Measurements from ENCODE around the gene CEACAM6.
"Not testable (repeated sequence)": the region's sequence is repeated elsewhere in the genome, so short reads cannot be mapped to it uniquely, and the experiment has no call there.

GRCh38 chr19:41750248-41751134 lies 4.8 kb upstream of the CEACAM6 start:
- TF ChIP-seq CTCF, POLR2A, EP300 (IDR thresholded peaks at IDR 0.05): not testable (repeated sequence)

Measured in ovary (tissue), 3 donors.